Activated CD4-positive, alpha-beta memory T cell treated with anti-CD3 and anti-CD28 coated beads, Interleukin-2, amount 10 ng/mL, durations not matched to agents 7 days and 5 days (primary cell): ENCODE measurements around the gene ADM. TPM values are rescaled to one million over a fixed set of nuclear protein-coding genes. Genes with fewer than 3 reads are reported as not detected.

ENCODE experiments used
- CTCF ChIA-PET: fragments of 350-600 bp; sonication (Branson Sonifier 250); formaldehyde crosslinking; loops from one replicate; lab custom pipeline; 2021; ENCODE audit warnings: antibody characterized with exemption, inconsistent platforms; lab: Charles Lee
- POLR2A ChIA-PET: fragments of 350-600 bp; sonication (Branson Sonifier 250); formaldehyde crosslinking; loops from one replicate; lab custom pipeline; 2021; ENCODE audit warnings: antibody characterized with exemption; lab: Charles Lee
- DNase-seq: peaks from one replicate; pipeline ENCODE4 v3.0.0-alpha.2; 2020
- H3K27ac Mint-ChIP-seq: one replicate; pipeline ENCODE4 v1.8.0; 2021; ENCODE audit warnings: mild to moderate bottlenecking, mixed read lengths
- H3K27me3 Mint-ChIP-seq: one replicate; pipeline ENCODE4 v1.8.0; 2021; ENCODE audit warnings: mixed read lengths
- H3K36me3 Mint-ChIP-seq: one replicate; pipeline ENCODE4 v1.8.0; 2021; ENCODE audit warnings: low read depth, mixed read lengths
- H3K4me1 Mint-ChIP-seq: one replicate; pipeline ENCODE4 v1.8.0; 2021; ENCODE audit warnings: mixed read lengths
- H3K4me3 Mint-ChIP-seq: one replicate; pipeline ENCODE4 v1.8.0; 2021; ENCODE audit warnings: mild to moderate bottlenecking, mixed read lengths
- H3K9me3 Mint-ChIP-seq: one replicate; pipeline ENCODE4 v1.8.0; 2021; ENCODE audit warnings: mixed read lengths
- total RNA-seq, 2 experiments: library from RNA; stranded (reverse); gene quantifications; one replicate each; pipeline ENCODE4 v1.2.3, GENCODE V29; 2021

ADM gene
- total RNA-seq, 2 experiments from 2014 or later, result 12.8 to 14.8 TPM

- CTCF ChIA-PET, result interaction anchor here (1.7 kb wide), 1 partner anchor 21 kb away, joined by 4 read pairs; no protein-coding TSS in a partner anchor
- Mint-ChIP-seq H3K36me3 (no peaks in the 10 kb centered on the region), H3K9me3 (no peaks in the 10 kb centered on the region), H3K4me3 (no peak overlapping the region), H3K4me1 (no peaks in the 10 kb centered on the region), H3K27me3 (peaks cover 9% of the 10 kb centered on the region), H3K27ac (no peak overlapping the region)
- POLR2A ChIA-PET, result no interaction called here
- DNase-seq, result no peak
Measured at GRCh38 chr11:10329356-10329755, 24.5 kb downstream of the ADM start.

- no peak overlapping the region for H3K4me3 Mint-ChIP-seq
- H3K4me1 Mint-ChIP-seq, result no peaks in the 10 kb centered on the region
- no peak for DNase-seq
- ChIA-PET POLR2A (no interaction called here), CTCF (no interaction called here)
- H3K9me3 Mint-ChIP-seq, result no peaks in the 10 kb centered on the region
- no peaks in the 10 kb centered on the region for H3K36me3 Mint-ChIP-seq
- no peak overlapping the region for H3K27ac Mint-ChIP-seq
- H3K27me3 Mint-ChIP-seq, result peaks cover 10% of the 10 kb centered on the region
Measured at GRCh38 chr11:10329935-10330334, 25.1 kb downstream of the ADM start.

DNA sequence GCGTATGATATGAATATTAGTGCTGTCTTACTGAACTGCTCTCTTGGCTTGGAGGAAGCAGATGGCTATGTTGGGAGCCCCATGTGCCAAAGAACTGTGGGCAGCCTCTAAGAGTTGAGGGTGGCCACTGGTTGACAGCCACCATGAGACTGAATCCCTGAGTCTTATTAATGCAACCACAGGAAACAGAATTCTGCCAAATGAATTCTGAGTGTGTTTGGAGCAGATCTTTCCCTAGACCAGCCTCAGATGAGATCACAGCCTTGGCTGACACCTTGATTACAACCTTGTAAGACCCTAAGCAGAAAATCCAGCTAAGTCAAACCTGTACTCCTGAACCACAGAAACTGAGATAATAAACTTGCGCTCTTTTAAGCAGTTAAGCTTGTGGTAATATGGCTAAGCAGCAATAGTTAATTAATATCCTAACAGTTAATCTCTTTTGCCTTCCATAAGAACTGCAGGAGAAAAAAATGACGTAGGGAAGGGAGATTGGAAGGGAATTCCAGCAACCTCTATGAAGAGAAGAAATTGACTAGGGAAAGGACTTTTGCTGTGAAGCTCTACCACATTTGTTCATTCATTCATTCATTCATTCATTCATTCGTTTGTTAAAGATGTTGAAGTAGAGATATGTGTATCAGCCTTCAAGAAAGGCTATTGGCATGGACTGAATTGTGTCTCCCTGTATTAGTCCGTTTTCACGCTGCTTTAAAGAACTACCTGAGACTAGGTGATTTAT lies 26.8 kb downstream of the ADM start:
- no peaks in the 10 kb centered on the region for H3K36me3 Mint-ChIP-seq
- DNase-seq, result no peak
- H3K4me3 Mint-ChIP-seq, result no peak overlapping the region
- POLR2A ChIA-PET, result no interaction called here
- H3K27ac Mint-ChIP-seq, result no peak overlapping the region
- no peaks in the 10 kb centered on the region for H3K4me1 Mint-ChIP-seq
- H3K27me3 Mint-ChIP-seq, result peaks cover 9% of the 10 kb centered on the region
- CTCF ChIA-PET, result no interaction called here
- H3K9me3 Mint-ChIP-seq, result no peaks in the 10 kb centered on the region

DNA sequence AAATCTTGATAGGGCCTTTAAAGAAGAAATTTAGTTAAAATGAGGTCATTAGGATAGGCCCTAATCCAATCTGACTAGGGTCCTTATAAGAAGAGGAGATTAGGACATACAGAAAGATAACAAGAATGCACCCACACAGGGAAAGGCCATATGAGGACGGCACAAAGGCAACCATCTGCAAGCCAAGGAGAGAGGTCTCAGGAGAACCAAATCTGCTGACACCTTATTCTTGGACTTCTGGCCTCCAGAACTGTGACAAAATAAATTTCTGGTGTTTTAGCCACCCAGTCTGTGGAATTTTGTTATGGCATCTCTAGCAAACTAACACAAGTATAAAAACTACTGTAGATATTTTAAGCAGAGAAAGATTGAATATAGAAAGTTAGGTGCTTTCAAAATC lies 28.6 kb downstream of the ADM start:
- ChIA-PET POLR2A (no interaction called here), CTCF (no interaction called here)
- no peak for DNase-seq
- Mint-ChIP-seq H3K4me1 (no peaks in the 10 kb centered on the region), H3K4me3 (no peak overlapping the region), H3K27me3 (peaks cover 13% of the 10 kb centered on the region), H3K27ac (no peak overlapping the region), H3K36me3 (no peaks in the 10 kb centered on the region), H3K9me3 (no peaks in the 10 kb centered on the region)

DNA sequence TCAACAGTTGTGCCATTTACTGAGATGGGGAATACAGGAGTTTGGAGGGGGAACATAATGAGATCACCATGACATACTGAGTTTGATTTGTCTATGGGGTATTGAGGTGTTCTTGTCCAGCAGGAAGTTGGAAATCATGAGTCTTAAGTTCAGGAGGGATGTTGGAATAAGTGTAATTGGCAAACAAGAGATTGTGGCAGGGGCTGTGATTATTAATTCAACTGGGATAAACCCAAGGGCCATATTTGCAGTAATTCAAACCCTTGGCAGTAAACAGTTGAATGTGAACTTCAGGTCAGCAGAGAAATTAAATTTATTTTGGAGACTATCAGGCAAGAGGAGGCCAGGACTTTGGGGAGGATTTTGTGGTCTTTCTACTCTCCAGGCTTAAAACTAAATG lies 33.4 kb downstream of the ADM start:
- ChIA-PET CTCF (no interaction called here), POLR2A (no interaction called here)
- Mint-ChIP-seq H3K4me3 (no peak overlapping the region), H3K36me3 (peaks cover 3% of the 10 kb centered on the region), H3K9me3 (no peaks in the 10 kb centered on the region), H3K4me1 (no peaks in the 10 kb centered on the region), H3K27ac (no peak overlapping the region), H3K27me3 (peaks cover 29% of the 10 kb centered on the region)
- no peak for DNase-seq

DNA sequence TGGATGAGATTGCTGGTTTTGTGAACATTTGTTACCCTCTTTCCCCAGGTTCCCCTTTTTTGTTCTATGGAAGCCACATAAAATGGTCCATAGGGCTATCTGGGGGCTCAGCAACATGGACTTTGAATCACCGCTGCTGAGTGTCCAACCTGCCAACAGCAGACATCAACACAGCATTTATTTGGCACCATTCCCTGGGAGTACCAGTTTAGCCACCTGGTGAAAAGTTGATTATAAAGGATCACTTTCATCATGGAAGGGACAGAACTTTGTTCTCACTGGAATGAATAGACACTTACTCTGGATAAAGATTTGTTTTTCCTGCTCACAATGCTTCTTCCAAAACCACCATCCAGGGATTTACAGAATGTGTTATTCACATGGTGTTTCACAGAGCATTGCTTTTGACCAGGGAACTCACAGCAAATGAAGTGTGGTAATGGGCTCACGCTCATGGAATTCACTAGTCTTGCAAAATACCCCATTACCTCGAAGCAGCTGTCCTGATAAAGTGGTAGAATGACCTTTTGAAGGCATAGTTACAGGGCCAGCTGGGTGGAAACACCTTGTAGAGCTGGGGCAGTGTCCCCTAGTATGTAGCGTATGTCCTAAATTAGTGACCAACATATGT lies 43.9 kb downstream of the ADM start:
- Mint-ChIP-seq H3K4me3 (no peak overlapping the region), H3K27ac (no peak overlapping the region), H3K36me3 (no peaks in the 10 kb centered on the region), H3K9me3 (no peaks in the 10 kb centered on the region), H3K4me1 (no peaks in the 10 kb centered on the region), H3K27me3 (peaks cover 28% of the 10 kb centered on the region)
- ChIA-PET POLR2A (no interaction called here), CTCF (interaction anchor here (1.4 kb wide), 1 partner anchor 18 kb away, joined by 4 read pairs; no protein-coding TSS in a partner anchor)
- DNase-seq, result no peak

DNA sequence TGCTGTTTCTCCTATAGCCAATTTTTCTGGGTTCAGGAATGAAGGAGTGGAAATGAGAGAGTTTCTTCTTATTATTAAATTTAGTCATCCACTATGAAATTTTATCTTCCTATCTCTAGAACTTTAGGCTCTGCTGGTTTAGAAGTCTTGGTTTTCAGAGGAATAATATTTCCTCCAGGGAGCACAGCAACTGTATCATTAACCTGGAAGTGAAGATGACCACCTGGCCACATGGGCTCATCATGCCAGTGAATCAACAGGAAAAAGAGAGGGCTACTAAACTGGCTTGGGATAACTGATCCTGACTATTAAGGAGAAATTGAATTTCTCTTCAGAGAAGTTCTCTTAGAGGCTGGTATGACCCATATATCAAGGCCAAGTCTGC lies 44.4 kb downstream of the ADM start:
- Mint-ChIP-seq H3K9me3 (no peaks in the 10 kb centered on the region), H3K27ac (no peak overlapping the region), H3K27me3 (peaks cover 24% of the 10 kb centered on the region), H3K36me3 (no peaks in the 10 kb centered on the region), H3K4me3 (no peak overlapping the region), H3K4me1 (no peaks in the 10 kb centered on the region)
- DNase-seq, result no peak
- ChIA-PET POLR2A (no interaction called here), CTCF (interaction anchor here (1.1 to 1.4 kb wide), 2 partner anchors 16 to 17 kb away, joined by 4 read pairs; no protein-coding TSS in a partner anchor)

- Mint-ChIP-seq H3K27ac (no peak overlapping the region), H3K4me1 (no peaks in the 10 kb centered on the region), H3K36me3 (no peaks in the 10 kb centered on the region), H3K4me3 (no peak overlapping the region), H3K9me3 (no peaks in the 10 kb centered on the region), H3K27me3 (peaks cover 24% of the 10 kb centered on the region)
- ChIA-PET POLR2A (no interaction called here), CTCF (interaction anchor here (1.1 to 1.4 kb wide), 2 partner anchors 16 to 17 kb away, joined by 4 read pairs; no protein-coding TSS in a partner anchor)
- DNase-seq, result no peak
Measured at GRCh38 chr11:10349806-10350205, 44.9 kb downstream of the ADM start.

GRCh38 chr11:10350334-10350733 lies 45.5 kb downstream of the ADM start:
- peaks cover 25% of the 10 kb centered on the region for H3K27me3 Mint-ChIP-seq
- ChIA-PET POLR2A (no interaction called here), CTCF (interaction anchor here (1.1 to 1.4 kb wide), 2 partner anchors 15 to 16 kb away, joined by 4 read pairs; no protein-coding TSS in a partner anchor)
- no peaks in the 10 kb centered on the region for H3K36me3 Mint-ChIP-seq
- no peak overlapping the region for H3K4me3 Mint-ChIP-seq
- H3K9me3 Mint-ChIP-seq, result no peaks in the 10 kb centered on the region
- H3K27ac Mint-ChIP-seq, result no peak overlapping the region
- no peak for DNase-seq
- H3K4me1 Mint-ChIP-seq, result no peaks in the 10 kb centered on the region

- Mint-ChIP-seq H3K27ac (no peak overlapping the region), H3K4me1 (no peaks in the 10 kb centered on the region), H3K36me3 (no peaks in the 10 kb centered on the region), H3K9me3 (no peaks in the 10 kb centered on the region), H3K27me3 (peaks cover 32% of the 10 kb centered on the region), H3K4me3 (no peak overlapping the region)
- DNase-seq, result no peak
- ChIA-PET POLR2A (no interaction called here), CTCF (no interaction called here)
Measured at GRCh38 chr11:10351435-10351764, 46.5 kb downstream of the ADM start.

GRCh38 chr11:10351765-10352641 lies 47.1 kb downstream of the ADM start:
- no peak overlapping the region for H3K4me3 Mint-ChIP-seq
- H3K36me3 Mint-ChIP-seq, result no peaks in the 10 kb centered on the region
- ChIA-PET POLR2A (no interaction called here), CTCF (no interaction called here)
- H3K9me3 Mint-ChIP-seq, result no peaks in the 10 kb centered on the region
- H3K27me3 Mint-ChIP-seq, result peaks cover 31% of the 10 kb centered on the region
- no peaks in the 10 kb centered on the region for H3K4me1 Mint-ChIP-seq
- DNase-seq, result no peak
- H3K27ac Mint-ChIP-seq, result no peak overlapping the region

DNA sequence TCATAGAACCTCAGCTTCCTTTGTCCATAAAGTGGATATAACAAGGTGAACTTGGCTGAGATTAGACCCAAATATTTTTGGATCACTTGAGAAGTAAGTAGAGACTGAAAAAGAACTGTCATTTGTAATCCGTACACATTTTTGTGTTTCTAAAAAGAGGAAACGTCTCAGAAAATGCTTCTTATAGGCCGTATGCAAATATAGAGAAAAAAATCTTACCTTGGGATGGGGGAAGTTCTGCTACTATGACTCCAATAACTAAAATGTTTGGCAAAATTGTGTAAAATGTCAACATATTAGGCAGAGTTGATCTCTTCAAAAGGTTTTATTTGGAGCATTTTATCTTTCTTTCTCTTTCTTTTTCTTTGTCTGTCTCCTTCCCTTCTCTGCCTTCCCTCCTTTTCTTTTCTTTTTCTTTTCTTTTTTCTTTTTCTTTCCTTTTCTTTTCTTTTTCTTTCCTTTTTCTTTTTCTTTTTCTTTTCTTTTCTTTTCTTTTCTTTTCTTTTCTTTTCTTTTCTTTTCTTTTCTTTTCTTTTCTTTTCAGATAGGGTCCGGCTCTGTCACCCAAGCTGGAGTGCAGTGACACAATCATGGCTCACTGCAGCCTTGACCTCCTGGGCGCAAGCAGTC lies 48.2 kb downstream of the ADM start:
- H3K9me3 Mint-ChIP-seq, result no peaks in the 10 kb centered on the region
- DNase-seq, result no peak
- POLR2A ChIA-PET, result no interaction called here
- H3K27ac Mint-ChIP-seq, result no peak overlapping the region
- H3K4me3 Mint-ChIP-seq, result no peak overlapping the region
- H3K4me1 Mint-ChIP-seq, result no peaks in the 10 kb centered on the region
- H3K36me3 Mint-ChIP-seq, result no peaks in the 10 kb centered on the region
- H3K27me3 Mint-ChIP-seq, result peaks cover 29% of the 10 kb centered on the region
- CTCF ChIA-PET, result interaction anchor here (2.1 kb wide), 1 partner anchor 14 kb away, joined by 7 read pairs; no protein-coding TSS in a partner anchor
